ENCODE measurements around the gene FDXACB1.
"Not testable (repeated sequence)": the region's sequence is repeated elsewhere in the genome, so short reads cannot be mapped to it uniquely, and the experiment has no call there.

The FDXACB1 gene

DNA sequence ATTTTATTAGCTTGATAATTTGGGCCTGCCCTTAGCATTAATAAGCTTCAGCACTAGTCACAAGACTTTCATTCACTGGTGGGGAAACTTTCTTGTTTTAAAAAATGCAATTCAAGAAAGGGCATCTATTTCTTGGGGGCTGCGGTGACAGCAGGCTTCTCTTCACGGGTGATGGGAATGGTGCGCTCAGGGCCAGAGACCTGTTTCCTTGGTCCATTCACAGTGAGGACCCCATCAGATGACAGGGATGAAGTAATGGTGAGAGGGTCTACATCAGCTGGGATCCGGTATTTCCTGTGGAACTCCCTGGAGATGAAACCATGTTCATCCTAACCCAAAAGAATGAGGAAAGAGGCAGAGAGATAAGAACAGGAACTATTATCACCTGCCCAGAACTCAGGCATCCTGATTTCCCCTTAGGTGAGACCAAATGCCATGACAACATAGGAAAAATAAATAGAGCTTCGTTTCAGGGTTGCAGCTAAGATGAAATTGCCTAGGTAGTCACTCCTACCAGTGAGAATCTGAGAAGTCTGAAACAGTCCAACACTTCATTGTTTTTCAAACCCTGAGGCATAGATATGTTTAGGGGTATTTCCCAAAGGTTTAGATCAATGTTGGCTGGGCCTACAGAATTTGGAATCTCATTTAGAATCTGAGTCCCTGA is 29.8 kb upstream of the FDXACB1 start:
- no peak for DNase-seq (ENCODE audit: low read depth in 3 of 3)

DNA sequence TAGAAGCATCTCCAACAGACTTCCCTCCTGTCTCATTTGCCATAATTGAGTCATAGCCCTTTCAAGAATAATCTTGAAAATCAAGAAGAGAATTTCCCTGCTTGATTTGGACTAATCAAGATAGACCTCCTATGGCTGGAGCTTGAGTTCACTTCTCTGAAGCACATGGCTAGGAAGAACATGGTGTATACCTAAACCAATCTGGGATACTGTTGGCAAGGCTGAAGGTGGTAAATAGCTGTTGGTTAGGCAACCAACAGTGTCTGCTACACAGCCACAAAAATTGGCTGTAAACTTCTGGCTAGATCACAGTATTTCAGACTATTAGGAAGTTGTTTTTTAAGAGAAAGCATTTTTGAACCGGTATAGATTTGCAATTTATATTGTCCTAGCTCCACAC is 27.7 kb upstream of the FDXACB1 start:
- DNase-seq (ENCODE audit: low read depth in 3 of 3): no peak

DNA sequence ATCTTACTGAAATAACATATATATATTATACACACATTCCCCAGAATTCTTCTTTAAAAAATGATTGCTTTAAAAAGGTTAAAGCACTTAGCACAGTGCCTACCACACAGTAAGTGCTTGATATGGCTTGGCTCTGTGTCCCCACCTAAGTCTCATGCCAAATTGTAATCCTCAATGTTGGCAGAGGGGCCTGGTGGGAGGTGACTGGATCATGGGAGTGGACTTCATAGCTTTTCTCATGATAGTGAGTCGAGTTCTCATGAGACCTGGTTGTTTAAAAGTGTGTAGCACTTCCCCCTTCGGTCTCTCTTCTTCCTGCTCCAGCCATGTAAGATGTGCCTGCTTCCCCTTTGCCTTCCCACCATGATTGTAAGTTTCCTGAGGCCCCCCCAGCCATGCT is 26.4 kb upstream of the FDXACB1 start:
- no peak for DNase-seq (ENCODE audit: low read depth in 3 of 3)

DNA sequence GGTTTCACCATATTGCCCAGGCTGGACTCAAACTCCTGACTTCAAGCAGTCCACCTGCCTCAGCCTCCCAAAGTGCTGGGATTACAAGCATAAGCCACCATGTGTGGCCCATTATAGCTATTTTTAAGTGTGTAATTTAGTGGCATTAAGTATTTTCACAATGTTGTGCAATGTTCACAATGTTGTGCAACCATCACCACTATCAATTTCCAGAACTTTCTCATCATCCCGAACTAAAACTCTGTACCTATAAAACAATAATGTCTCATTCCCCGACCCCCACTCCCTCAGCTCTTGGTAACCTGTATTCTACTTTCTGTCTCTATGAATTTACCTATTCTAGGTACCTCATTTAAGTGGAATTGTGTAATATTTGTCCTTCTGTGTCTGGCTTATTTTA is 7.9 kb upstream of the FDXACB1 start:
- DNase-seq (ENCODE audit: low read depth in 3 of 3): no peak

DNA sequence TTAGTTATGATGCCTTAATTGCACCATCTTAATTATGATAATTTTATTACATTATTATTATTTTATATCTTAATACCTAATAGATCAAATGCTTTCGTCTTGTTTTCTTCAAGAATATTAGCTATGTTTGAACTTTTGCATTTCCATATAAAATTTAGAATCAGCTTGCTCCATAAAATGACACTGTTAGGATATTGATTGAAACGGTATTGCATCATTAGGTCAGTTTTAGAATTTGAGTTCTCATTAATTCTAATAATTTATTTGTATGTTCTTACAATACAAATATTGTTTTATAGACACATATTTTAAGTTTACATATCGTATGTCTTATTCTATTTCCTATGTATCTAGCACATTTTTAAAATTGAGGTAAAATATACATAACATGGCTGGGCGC is 7.1 kb upstream of the FDXACB1 start:
- no peak for DNase-seq (ENCODE audit: low read depth in 3 of 3)

DNA sequence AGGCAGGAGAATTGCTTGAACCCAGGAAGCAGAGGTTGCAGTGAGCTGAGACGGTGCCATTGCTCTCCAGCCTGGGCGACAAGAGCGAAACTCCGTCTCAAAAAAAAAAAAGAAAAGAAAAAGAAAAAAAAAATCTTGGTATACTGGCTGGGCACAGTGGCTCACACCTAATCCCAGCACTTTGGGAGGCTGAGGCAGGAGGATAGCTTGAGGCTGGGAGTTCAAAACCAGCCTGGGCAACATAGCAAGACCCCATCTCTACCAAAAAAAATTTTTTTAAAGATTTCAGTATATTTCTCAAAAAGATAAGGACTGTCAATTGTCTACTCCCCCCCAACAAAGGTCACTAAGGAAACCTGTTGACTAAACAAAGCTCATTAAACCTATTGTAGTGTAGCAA is 6.1 kb upstream of the FDXACB1 start:
- not testable (repeated sequence) for DNase-seq (ENCODE audit: low read depth in 3 of 3)

DNA sequence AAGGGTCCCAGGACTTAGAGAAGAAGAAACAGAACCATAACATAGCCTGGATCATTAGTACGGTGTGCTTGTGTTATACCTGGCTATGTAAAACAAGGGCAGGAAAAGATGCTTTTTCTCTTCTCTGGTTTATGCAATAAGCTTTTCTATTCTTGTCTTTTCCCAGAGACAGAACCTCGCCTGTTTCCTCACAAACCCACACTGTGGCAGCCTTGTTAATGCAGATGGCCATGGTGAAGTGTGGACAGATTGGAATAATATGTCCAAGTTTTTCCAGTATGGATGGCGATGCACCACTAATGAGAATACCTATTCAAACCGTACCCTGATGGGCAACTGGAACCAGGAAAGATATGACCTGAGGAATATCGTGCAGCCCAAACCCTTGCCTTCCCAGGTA is 3.2 kb upstream of the FDXACB1 start:
- no peak for DNase-seq (ENCODE audit: low read depth in 3 of 3)

DNA sequence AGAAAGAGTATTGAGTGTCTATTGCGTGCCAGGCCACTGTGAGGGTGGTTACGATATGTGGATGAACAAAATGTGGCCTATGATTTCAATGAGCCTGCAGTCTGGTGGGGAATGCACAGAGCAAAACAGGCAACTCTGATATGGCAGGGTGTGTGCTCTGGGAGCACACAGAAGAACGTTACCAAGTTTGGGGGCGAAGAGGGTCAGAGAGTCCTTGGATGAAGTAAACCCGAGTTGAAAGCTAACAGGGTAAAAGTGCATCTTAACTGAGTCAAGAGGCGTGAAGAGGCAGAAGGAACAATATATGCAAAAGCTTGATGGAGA is 634 bp upstream of the FDXACB1 start:
- DNase-seq (ENCODE audit: low read depth in 3 of 3): no peak

DNA sequence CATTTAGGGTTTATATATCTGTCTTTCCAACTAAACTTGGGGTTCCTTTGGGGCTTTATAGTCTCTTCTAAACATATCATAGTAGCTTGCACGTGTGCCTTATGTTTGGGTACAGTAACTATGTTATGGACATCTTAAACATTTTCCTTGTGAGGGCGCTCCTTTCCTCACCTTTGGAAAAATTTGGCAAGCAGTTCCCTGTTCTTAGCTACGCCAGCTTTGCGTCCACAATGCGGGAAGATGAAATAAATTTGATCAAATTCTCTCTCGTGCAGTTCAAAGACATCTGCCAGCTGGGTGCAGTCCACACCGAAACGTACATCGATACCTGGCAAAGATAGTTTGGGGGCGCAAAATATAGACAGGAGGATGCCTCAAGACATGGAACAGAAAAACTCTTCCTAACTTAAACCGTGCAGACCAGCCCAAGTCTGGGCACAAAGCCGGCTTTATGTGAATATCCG is 548 bp downstream of the FDXACB1 start:
- no peak for DNase-seq (ENCODE audit: low read depth in 3 of 3)

DNA sequence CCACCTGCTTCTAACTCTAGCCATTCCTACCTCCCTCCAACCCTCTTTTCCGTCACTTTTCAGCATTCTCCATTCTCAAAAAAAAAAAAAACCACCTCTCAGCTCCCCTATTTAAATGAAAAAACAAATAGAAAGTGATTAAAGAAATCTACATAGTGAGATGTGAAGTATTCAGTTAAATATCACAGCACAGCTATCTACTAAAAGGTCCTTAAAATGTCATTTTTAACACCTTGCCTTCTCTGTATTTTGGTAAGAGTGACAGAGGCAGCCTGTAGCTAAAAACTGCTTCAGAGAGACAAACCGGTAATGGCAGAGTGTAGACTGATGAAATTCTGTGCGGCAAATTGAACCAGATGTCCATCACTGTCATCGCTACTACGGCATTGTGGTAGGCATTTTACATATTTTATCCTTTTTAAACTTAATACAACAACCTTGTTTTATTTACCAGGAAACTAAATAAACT is 7.2 kb downstream of the FDXACB1 start:
- DNase-seq (ENCODE audit: low read depth in 3 of 3): no peak

DNA sequence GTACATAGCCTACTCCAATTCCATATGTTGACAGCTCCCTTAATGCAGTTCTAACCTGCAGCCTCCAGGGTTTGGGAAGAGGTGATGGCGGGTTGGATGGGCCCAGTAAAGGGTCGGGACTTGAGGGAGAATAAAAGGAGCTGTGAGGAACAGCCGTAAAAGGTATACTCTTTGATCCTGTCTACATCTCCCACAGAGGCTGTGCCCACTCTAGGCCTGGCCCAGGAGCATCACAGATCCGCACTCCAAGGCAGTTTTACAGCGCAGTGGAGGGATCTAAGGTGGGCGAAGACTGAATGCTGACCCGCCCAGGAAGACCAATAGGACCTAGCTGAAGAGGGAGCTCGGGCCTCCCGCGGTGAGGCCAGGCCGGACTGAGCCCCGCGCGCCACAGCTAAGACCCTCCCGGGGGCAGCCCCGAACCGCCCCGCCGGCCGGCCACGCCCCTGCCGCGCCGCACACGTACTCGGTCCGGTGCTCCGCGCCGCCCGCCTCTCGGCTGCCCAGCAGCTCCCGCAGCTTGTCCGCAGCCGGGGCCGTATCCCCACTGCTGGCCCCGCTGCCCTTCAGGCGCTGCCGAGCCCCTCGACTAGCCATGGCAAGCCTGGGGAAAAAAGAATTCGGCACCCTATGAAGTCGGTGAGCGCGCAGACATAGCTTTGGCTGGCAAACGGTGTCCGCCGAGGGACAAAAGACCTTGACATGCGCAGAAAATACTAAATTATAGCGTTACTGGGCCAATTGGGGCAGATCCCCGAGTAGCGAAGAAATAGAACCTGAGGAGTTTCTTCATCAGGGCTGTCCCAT is 7.9 kb downstream of the FDXACB1 start, which contains the start of gene ALG9:
Gene ALG9, minus strand, starts transcription at position 696 of the 807 bp plus-strand sequence. Its CDS starts 99 bp downstream, at position 597.
- DNase-seq (ENCODE audit: low read depth in 3 of 3): peak; percentile 69 to 88 (median 85)

DNA sequence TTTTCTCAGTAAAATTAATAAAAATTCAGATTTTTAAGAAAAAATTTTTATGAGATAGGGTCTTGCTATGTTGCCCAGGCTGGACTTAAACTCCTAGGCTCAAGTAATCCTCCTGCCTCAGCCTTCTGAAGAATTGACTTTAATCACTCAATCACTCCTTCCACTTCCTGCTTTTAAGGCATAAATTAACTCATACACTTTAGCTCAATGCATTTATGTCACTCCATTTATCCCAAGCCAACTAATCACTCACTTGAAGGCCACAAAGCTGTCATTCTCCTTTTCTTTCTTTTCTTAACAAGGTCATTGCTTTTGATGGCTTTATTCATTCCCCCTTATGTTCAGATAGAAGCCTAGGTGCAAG is 8.5 kb downstream of the FDXACB1 start:
- DNase-seq (ENCODE audit: low read depth in 3 of 3): no peak

DNA sequence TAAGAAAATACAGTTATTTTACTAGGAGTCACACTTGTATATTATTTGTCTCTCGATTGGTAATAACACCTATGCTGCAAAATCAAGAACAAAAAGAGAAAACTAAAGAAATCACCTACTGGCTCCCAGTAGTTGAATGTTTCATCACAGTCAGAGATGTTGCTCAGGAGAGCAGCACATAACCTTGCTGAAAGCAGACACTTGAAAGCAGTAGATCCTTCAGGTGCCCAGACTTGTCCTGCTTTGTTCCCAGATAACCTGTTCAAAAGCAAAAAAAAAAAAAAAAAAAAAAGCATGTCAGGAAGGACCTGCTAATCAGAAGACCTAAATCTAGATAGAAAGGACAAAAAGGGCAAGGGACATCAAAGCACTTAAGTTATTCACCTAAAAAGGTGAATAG is 8.9 kb downstream of the FDXACB1 start:
- no peak for DNase-seq (ENCODE audit: low read depth in 3 of 3)

DNA sequence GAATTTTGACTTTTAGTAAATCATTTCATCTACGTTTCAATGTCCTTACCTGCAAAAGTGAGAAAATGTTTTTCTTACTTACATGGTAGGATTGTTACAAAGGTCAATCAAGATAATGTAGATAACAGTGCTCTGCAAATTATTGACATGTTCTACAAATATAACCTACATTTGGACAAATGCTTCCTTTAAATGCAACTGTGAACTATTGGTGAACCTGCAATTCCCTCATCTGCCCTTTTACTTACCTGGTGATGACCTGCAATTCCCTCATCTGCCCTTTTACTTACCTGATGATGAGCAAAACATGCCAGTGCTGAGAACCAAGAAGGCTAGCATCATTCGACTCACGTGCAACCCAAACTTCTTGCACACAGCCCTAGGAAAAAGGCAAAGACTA is 18.7 kb downstream of the FDXACB1 start:
- no peak for DNase-seq (ENCODE audit: low read depth in 3 of 3)

DNA sequence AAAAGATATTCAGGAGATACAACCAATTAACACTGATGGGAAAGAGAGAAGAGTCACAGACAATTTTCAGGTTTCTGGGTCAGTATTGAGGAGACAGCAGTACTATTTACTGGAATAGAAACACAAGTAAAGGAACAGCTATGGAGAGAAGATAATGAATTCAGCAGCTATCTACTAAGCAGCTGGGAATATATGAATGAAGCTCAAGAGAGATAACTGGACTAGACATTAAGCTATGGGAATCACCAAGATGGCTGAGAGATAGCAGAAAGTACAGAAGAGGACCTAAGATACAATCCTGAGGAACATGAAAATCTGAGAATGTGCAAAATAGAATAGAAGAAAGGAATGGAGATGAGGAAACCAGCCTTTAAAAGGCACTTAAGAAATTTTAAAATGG is 23.5 kb downstream of the FDXACB1 start:
- DNase-seq (ENCODE audit: low read depth in 3 of 3): no peak

DNA sequence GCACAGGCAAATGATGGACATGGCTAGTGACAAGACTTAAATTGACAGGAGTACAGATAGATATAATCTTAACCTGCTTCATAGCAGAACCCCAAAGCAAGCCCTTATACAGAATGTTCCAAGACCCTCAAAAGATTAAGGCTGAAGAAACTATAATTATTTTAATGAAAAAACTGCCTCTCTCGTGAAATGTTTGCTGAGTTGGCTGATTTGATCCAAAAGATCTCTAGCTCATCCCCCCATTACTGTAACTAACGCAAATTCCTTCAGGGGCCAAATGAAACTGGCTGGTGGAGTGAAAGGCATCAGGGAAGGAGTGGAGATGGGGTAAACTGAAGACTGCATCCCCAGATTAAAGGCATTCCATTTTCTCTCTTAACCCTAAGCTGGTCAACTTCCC is 26.9 kb downstream of the FDXACB1 start:
- no peak for DNase-seq (ENCODE audit: low read depth in 3 of 3)

DNA sequence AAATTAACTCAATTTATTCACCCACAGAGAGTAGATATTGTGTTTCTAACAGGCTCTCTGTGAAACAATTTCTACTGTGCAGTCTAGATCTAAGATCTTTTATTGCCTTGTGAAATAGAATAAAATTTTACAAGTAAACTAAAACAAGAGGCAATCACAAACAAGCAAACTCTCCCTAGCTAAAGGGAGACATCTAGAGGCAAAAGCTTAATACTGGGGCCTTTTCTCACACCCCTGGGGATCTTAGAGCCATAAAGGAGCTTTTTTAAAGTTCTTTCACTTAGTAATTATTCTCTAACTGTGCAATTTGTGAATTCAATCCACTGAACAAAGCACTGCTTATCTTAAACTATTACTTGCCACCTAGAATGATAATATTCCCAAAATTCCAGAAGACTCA is 27.3 kb downstream of the FDXACB1 start:
- no peak for DNase-seq (ENCODE audit: low read depth in 3 of 3)

DNA sequence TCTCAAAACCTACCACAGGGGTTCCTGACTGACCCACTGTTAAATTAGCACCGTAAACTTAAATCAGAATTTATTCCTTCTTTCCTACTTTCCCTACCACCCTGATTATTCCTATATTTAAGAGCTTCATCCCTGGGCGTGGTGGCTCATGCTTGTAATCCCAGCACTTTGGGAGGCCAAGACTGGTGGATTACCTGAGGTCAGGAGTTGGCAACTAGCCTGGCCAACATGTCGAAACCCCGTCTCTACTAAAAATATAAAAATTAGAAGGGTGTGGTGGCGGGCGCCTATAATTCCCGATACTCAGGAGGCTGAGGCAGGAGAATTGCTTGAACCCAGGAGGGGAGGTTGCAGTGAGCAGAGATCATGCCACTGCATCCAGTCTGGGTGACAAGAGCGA is 27.9 kb downstream of the FDXACB1 start:
- no peak for DNase-seq (ENCODE audit: low read depth in 3 of 3)

DNA sequence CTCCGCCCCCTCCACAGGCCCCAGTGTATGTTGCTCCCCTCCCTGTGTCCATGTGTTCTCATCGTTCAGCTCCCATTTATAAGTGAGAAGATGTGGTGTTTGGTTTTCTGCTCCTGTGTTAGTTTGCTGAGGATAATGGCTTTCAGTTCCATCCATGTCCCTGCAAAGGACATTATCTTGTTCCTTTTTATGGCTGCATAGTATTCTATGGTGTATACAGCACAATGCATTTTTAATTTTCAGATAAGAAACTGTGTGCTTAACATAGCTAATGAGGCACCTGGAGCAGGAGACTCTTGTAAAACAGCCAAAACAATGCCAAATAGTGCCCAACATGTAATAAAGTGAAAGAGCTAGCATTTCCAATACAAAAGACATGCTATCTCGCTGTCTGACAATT is 29.3 kb downstream of the FDXACB1 start:
- DNase-seq (ENCODE audit: low read depth in 3 of 3): no peak

DNA sequence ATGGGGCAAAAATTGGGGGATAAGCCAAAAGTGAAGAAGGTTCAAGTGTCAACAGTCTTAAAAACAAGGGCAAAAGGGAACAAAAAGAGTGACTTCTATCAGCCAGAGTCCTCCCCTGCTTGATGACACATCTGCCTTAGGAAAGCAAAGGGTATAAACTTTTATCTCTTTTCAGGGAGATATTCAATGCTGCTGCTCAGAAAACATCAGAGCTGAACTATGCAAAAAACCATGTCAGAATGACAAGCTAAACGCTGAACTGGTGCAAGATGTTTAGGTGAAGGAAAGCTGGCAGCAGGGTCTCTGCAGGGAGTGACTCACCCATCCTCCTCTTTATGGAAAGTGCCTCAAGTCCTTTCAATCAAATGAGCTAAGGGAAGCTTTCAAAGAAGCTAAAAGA is 32.3 kb downstream of the FDXACB1 start:
- DNase-seq (ENCODE audit: low read depth in 3 of 3): no peak

DNA sequence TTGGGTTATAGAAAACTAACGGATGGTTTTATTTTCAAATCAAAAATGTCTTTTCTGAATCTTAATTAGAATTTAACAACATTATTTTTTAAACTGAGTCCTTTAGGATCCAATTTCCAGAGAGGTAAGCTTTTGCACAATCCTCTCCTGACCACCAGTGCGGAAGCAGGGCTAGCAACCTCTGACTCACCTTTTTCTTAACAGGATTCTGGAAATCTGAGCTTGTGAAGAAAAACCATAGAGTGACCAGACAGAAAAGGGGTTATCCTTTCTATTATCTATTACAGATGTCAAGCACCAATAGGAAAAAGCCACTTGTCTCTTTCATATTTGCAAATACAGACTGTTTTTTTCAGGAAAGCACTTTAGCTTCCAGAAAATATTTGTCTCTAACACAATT is 32.9 kb downstream of the FDXACB1 start:
- DNase-seq (ENCODE audit: low read depth in 3 of 3): no peak

DNA sequence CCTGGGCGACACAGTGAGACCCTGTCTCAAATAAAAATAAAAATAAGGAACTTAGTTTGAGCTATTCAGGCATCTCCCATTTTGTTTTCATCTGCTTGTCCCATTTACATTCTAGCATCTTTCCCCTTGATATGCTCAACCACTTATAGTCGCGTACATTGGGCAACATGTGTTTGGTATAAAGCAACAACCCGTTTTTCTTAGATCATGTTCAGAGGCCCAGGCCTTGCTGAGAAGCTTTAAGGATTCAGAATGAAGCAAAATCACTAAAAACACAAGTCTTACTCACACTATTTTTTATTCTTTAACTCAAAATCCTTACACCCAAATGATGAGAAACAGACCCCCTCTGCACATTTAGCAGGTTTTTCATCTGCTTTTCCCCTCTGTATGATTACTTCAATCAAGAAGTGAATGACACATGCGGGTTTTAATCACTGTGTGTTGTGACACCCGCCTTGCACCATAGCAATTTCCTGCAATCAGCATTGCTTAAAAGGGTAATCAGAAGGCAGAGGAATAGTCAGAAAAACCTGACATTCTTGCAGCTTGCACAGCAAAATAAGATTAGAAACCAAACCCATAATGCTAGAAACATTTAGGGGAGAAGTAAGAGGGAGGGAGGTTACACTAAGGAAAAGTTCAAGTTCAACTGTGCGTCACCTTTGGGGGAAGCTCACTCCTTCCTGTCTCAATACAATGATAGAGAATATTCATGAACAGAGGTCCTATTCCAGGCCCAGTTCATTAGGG is 33.5 kb downstream of the FDXACB1 start:
- no peak for DNase-seq (ENCODE audit: low read depth in 3 of 3)

DNA sequence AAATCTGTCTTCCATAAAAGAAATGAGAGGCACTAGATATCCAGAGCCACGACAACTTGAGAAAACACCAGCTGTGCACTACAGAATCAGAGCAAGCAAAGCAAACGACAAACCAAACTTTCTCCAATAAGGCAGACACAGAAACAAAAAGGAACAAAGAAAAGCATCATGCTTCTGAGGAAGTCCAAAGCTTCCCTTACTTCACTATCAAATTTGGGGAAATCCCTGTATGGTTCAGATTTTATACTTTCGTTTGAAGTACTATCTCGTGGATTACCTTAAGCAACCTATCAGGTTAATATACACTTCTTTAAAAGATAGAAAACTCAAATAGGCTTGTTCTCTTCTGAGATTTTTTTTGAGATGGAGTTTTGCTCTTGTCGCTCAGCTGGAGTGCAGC is 35.3 kb downstream of the FDXACB1 start:
- no peak for DNase-seq (ENCODE audit: low read depth in 3 of 3)
